Retinal pigment epithelial cell (primary cell): ENCODE results near the gene LAMC3.
"Not testable (repeated sequence)": the region's sequence is repeated elsewhere in the genome, so short reads cannot be mapped to it uniquely, and the experiment has no call there.

Experiments
- DNase-seq: peaks from one replicate; pipeline ENCODE4 v3.0.0-alpha.2; 2010; ENCODE audit warnings: low read depth
- H3K4me3 ChIP-seq: 2 replicates; pipeline ENCODE4 v1.5.1; 2011; ENCODE audit warnings: mild to moderate bottlenecking, low read length, control low read depth, moderate library complexity
- TF ChIP-seq, protein P1 (sequence below): conservative IDR thresholded peaks from 2 replicates; pipeline ENCODE4 v1.5.1; 2011; ENCODE audit warnings: low read depth, low read length, control low read depth, inconsistent platforms

Gene LAMC3

DNA sequence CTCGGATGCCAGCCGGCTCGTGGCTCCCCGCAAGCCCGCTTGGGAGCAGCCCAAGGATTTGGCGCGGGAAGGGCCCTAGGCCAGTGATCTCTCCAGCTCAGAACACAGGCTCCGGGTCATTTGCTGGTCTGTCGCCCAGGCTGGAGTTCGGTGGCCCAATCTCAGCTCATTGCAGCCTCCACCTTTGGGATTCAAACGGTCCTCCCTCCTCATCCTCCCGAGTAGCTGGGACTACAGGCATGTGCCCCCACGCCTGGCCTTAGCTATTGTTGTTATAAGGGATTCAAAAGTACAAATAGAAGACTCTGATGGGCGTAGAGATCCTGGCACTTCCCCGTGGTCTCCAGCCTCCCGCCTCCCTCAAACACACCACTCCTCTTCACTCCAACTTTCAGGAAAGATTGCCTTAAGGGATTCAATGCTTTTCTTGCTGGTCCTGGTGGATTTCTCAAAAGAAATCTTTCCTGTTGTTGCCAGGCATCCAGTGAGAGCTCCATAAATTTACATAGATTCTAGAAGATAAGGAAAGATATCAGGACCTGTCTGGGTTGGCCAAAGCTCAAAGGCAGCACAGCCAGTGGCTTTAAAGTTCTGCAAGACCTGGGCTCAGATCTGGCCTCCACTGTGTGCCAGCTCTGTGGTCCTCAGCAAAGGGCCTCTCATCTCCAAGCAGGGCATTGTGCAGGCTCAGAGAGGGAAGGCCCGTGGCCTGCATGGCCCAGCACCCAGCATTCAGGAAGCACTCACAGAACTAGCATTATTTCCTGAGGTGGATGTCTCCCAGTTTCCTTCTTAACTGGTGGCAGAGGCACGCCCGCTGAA is 88.4 kb downstream of the LAMC3 start:
- no peak for DNase-seq

GRCh38 chr9:131097948-131098278 is 88.9 kb downstream of the LAMC3 start:
- DNase-seq, result no peak
- no peak overlapping the region for H3K4me3 ChIP-seq
- TF ChIP-seq, protein P1, sequence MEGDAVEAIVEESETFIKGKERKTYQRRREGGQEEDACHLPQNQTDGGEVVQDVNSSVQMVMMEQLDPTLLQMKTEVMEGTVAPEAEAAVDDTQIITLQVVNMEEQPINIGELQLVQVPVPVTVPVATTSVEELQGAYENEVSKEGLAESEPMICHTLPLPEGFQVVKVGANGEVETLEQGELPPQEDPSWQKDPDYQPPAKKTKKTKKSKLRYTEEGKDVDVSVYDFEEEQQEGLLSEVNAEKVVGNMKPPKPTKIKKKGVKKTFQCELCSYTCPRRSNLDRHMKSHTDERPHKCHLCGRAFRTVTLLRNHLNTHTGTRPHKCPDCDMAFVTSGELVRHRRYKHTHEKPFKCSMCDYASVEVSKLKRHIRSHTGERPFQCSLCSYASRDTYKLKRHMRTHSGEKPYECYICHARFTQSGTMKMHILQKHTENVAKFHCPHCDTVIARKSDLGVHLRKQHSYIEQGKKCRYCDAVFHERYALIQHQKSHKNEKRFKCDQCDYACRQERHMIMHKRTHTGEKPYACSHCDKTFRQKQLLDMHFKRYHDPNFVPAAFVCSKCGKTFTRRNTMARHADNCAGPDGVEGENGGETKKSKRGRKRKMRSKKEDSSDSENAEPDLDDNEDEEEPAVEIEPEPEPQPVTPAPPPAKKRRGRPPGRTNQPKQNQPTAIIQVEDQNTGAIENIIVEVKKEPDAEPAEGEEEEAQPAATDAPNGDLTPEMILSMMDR, result no peak

More for the DNA sequence above, 88.4 kb downstream of the LAMC3 start:
- peak overlapping the region; percentile 37 for H3K4me3 ChIP-seq
- TF ChIP-seq, protein P1, result no peak

- no peak overlapping the region for H3K4me3 ChIP-seq
- TF ChIP-seq, protein P1, result no peak
- no peak for DNase-seq
Observed at GRCh38 chr9:131098391-131099101, 89.6 kb downstream of the LAMC3 start.

GRCh38 chr9:131099102-131099606 is 90.2 kb downstream of the LAMC3 start:
- no peak for DNase-seq
- TF ChIP-seq, protein P1, result no peak
- H3K4me3 ChIP-seq, result no peak overlapping the region

DNA sequence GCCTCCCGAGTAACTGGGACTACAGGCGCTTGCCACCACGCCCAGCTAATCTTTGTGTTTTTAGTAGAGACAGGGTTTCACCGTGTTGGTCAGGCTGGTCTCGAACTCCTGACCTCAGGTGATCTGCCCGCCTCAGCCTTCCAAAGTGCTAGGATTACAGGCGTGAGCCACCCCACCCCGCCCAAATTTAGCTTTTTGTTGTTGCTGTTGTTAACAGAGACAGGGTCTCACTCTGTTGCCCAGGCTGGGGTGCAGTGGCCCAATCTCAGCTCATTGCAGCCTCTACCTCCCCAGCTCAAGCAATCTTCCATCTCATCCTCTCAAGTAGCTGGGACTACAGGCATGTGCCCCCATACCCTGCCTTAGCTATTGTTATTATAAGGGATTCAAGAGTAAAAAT is 90.9 kb downstream of the LAMC3 start:
- not testable (repeated sequence) for DNase-seq, H3K4me3 ChIP-seq

- TF ChIP-seq, protein P1, result no peak
- DNase-seq, result no peak
- no peak overlapping the region for H3K4me3 ChIP-seq
Observed at GRCh38 chr9:131100445-131100844, 91.5 kb downstream of the LAMC3 start.

DNA sequence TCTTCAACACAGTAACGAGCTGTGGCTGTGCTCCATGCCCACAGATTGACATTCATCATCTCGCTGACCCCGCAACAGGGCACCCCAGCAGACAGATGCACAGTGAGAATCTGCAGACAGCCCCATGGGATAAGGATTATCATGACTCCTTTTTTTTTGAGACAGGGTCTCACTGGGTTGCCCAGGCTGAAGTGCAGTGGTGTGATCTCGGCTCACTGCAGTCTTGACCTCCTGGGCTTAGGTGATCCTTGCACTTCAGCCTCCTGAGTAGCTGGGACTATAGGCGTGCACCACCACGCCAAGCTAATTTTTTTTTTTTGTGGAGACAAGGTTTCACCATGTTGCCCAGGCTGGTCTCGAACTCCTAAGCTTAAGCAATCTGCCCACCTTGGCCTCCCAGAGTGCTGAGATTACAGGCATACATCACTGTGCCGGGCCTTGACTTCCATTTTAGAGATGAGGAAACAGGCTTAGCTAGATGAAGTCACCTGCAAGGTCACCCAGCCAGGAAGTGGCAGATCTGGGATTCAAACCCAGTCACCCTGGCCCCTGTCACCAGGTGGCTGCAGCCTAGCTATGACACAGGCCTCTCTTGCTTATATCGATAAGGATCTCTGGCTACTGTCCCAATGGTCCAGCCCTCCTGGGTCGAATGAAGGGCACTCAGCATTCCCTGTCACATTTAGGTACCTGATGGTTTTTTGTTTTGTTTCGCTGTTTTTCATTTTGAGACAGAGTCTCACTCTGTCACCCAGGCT is 92.4 kb downstream of the LAMC3 start:
- TF ChIP-seq, protein P1, result no peak
- DNase-seq, result no peak
- H3K4me3 ChIP-seq, result no peak overlapping the region
